SK-N-SH (cell line): Measurements from ENCODE around the gene MTUS2. TPM values are rescaled to one million over a fixed set of nuclear protein-coding genes. Genes with fewer than 3 reads are reported as not detected.

ENCODE experiments used
- CTCF ChIA-PET: fragments of 300-600, 350-600 bp; formaldehyde crosslinking; extraction: SDS; loops from one replicate; lab custom pipeline; 2021; lab: Yijun Ruan, JAX
- POLR2A ChIA-PET: fragments of 350-600 bp; sonication (Branson Sonifier 250); formaldehyde crosslinking; extraction: SDS; loops from one replicate; lab custom pipeline; 2020; ENCODE audit warnings: antibody characterized with exemption, inconsistent platforms; lab: Yijun Ruan, JAX
- DNase-seq: peaks from one replicate; pipeline ENCODE4 v3.0.0; 2012
- H2AFZ ChIP-seq: fragments of 200-600 bp; sonication (generic); 2 replicates; pipeline ENCODE4 v1.8.1; 2016; ENCODE audit warnings: antibody characterized with exemption, mild to moderate bottlenecking, low read depth
- H3F3A ChIP-seq: fragments of 200-600 bp; sonication (generic); replicated peaks from 2 replicates; pipeline ENCODE3; 2016; ENCODE audit warnings: antibody characterized with exemption, mild to moderate bottlenecking; ENCODE audit not compliant: insufficient read depth
- H3K27ac ChIP-seq, 2 experiments: fragments of 200-500 bp in 1 of 2; fragments of 200-600 bp in 1 of 2; sonication (Bioruptor generic) in 1 of 2; sonication (generic), shearing (Covaris generic) in 1 of 2; 2 replicates each; pipeline versions ENCODE4 v1.5.1 to v1.6.1; 2014 to 2016; ENCODE audit warnings: low read depth in 2 of 2, inconsistent platforms in 1 of 2, low read length in 1 of 2, mild to moderate bottlenecking in 1 of 2, mixed read lengths in 1 of 2
- H3K27me3 ChIP-seq: fragments of 200-600 bp; sonication (generic), shearing (Covaris generic); 2 replicates; pipeline ENCODE4 v1.6.1; 2016; ENCODE audit warnings: mixed run types; ENCODE audit not compliant: insufficient read depth
- H3K36me3 ChIP-seq, 2 experiments: fragments of 200-500 bp in 1 of 2; fragments of 200-600 bp in 1 of 2; sonication (Bioruptor generic) in 1 of 2; sonication (generic) in 1 of 2; replicated peaks in 1 of 2; 2 replicates each; pipeline versions ENCODE3 to v1.5.1; 2014 to 2016; ENCODE audit warnings: low read length in 1 of 2, mild to moderate bottlenecking in 1 of 2; ENCODE audit not compliant: insufficient read depth in 2 of 2, control insufficient read depth in 1 of 2
- H3K4me1 ChIP-seq, 2 experiments: fragments of 200-500 bp in 1 of 2; fragments of 200-600 bp in 1 of 2; sonication (Bioruptor generic) in 1 of 2; sonication (generic), shearing (Covaris generic) in 1 of 2; 2 replicates each; pipeline versions ENCODE4 v1.5.1 to v1.6.1; 2014 to 2016; ENCODE audit warnings: low read depth in 1 of 2, low read length in 1 of 2, mixed run types in 1 of 2; ENCODE audit not compliant: insufficient read depth in 2 of 2, control insufficient read depth in 1 of 2
- H3K4me2 ChIP-seq: fragments of 200-600 bp; sonication (generic), shearing (Covaris generic); 2 replicates; pipeline ENCODE4 v1.6.1; 2017; ENCODE audit warnings: mixed run types
- H3K4me3 ChIP-seq, 2 experiments: fragments of 200-500 bp in 1 of 2; fragments of 200-600 bp in 1 of 2; sonication (Bioruptor generic) in 1 of 2; sonication (generic), shearing (Covaris generic) in 1 of 2; 2 replicates each; pipeline versions ENCODE4 v1.5.1 to v1.8.1; 2014 to 2016; ENCODE audit warnings: low read depth in 2 of 2, inconsistent platforms in 1 of 2, low read length in 1 of 2, mild to moderate bottlenecking in 1 of 2, mixed read lengths in 1 of 2, moderate library complexity in 1 of 2
- H3K79me2 ChIP-seq: fragments of 200-600 bp; sonication (generic); 2 replicates; pipeline ENCODE4 v1.8.1; 2017; ENCODE audit warnings: mild to moderate bottlenecking; ENCODE audit not compliant: insufficient read depth
- H3K9ac ChIP-seq: fragments of 200-600 bp; sonication (generic); 2 replicates; pipeline ENCODE4 v1.6.1; 2017; ENCODE audit warnings: mixed run types
- H3K9me2 ChIP-seq: fragments of 200-600 bp; sonication (generic); 2 replicates; pipeline ENCODE4 v1.6.1; 2017; ENCODE audit warnings: mixed run types
- H3K9me3 ChIP-seq: fragments of 200-600 bp; sonication (generic); 2 replicates; pipeline ENCODE4 v1.6.1; 2017; ENCODE audit warnings: mixed run types, mild to moderate bottlenecking, moderate library complexity
- H4K20me1 ChIP-seq: fragments of 200-600 bp; sonication (generic); 2 replicates; pipeline ENCODE4 v1.6.1; 2017; ENCODE audit warnings: mild to moderate bottlenecking, mixed run types; ENCODE audit not compliant: insufficient read depth
- CHD2 ChIP-seq: fragments of 150-350 bp; IDR thresholded peaks from 2 replicates; pipeline ENCODE4 v1.6.1; 2018; ENCODE audit warnings: low read length; ENCODE audit not compliant: partially characterized antibody
- EP300 ChIP-seq, 2 experiments: IDR thresholded peaks; 2 replicates each; pipeline versions ENCODE4 v1.4.0 to v1.6.1; 2012; ENCODE audit warnings: borderline replicate concordance in 1 of 2, low read depth in 1 of 2, low read length in 1 of 2
- EZH2phosphoT487 ChIP-seq: fragments of 200-600 bp; sonication (generic); IDR thresholded peaks from 2 replicates; pipeline ENCODE4 v1.6.1; 2017; ENCODE audit warnings: low read depth, mixed run types, mild to moderate bottlenecking, antibody characterized with exemption, moderate library complexity, borderline replicate concordance
- FOXJ3 ChIP-seq: sonication (generic); formaldehyde crosslinking; IDR thresholded peaks from 2 replicates; pipeline ENCODE4 v1.5.1; 2020; ENCODE audit warnings: mild to moderate bottlenecking, missing genetic modification reagents
- GABPA ChIP-seq: IDR thresholded peaks from 2 replicates; pipeline ENCODE4 v1.4.0; 2012; ENCODE audit warnings: low read depth, mild to moderate bottlenecking
- RFX5 ChIP-seq: IDR thresholded peaks from 2 replicates; pipeline ENCODE4 v1.6.1; 2012; ENCODE audit warnings: mild to moderate bottlenecking, improper control_type of control experiment, low read length
- TAF1 ChIP-seq: IDR thresholded peaks from 2 replicates; pipeline ENCODE4 v1.6.1; 2012; ENCODE audit warnings: low read depth, mild to moderate bottlenecking, low read length, moderate library complexity, borderline replicate concordance
- WGBS: methylation state at CpG from one replicate; pipeline ENCODE4 v1.1.6; 2017; ENCODE audit warnings: low lambda C conversion rate; 5-methylcytosine and 5-hydroxymethylcytosine counted together
- polyA plus RNA-seq, 3 experiments: library from polyadenylated mRNA; depleted of rRNA; stranded (reverse); fragments of >200 nt; gene quantifications; 2 replicates each; pipeline ENCODE4 v1.2.3, GENCODE V29; 2012
- TF ChIP-seq, protein P1 (sequence below): fragments of 150-350 bp; IDR thresholded peaks from 2 replicates; pipeline ENCODE4 v1.6.1; 2017; ENCODE audit warnings: antibody characterized with exemption, low read length, low read depth, borderline replicate concordance
- TF ChIP-seq, protein P2 (sequence below): IDR thresholded peaks from 2 replicates; pipeline ENCODE4 v1.4.0; 2012; ENCODE audit warnings: low read depth, borderline replicate concordance

The MTUS2 gene
- polyA plus RNA-seq, 1 of the 3 experiments (the other 2 are of a cell fraction) = 1.7 TPM

DNA sequence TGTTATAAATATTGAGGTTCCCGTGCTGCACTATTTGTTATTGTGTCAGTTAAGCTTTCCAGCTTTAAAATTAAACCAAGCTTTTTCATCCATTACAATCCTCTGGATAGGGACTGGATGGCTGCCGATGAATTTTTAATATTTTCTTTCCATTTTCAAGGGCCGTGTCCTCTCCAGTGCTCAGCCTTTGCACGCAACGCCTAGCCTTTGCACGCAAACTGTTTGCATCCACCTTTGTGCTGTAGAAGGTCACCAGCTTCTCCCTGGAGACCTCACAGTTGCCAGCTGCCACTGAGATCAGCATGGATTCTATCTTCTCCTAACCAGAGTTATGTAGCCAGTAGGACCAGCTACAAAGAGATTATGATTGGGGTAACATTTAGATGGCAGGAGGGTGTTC is 534.9 kb downstream of the MTUS2 start:
- H3K4me2 ChIP-seq = no peak overlapping the region
- no peak for TF ChIP-seq EZH2phosphoT487
- ChIA-PET POLR2A (no interaction called here), CTCF (interaction anchor here (1.0 to 2.0 kb wide), 2 partner anchors 10 to 11 kb away, joined by 3 to 7 read pairs; no protein-coding TSS in a partner anchor)
- no peaks in the 10 kb centered on the region for H3K9me2 ChIP-seq
- no peak for DNase-seq
- H3K36me3 ChIP-seq = no peaks in the 10 kb centered on the region
- H3F3A ChIP-seq = no peaks in the 10 kb centered on the region
- no peaks in the 10 kb centered on the region for H3K9me3 ChIP-seq
- H3K27ac ChIP-seq = no peak overlapping the region
- no peak overlapping the region for H3K4me3 ChIP-seq
- no peak overlapping the region for H3K9ac ChIP-seq
- WGBS = 33% methylated on average over 6 of the region's 6 CpGs
- H3K27me3 ChIP-seq = peaks cover 50% of the 10 kb centered on the region
- no peaks in the 10 kb centered on the region for H4K20me1 ChIP-seq
- no peak overlapping the region for H2AFZ ChIP-seq
- H3K4me1 ChIP-seq = no peaks in the 10 kb centered on the region; a peak in 1 of 4 replicates
- no peaks in the 10 kb centered on the region for H3K79me2 ChIP-seq

- Histone ChIP-seq H4K20me1 (no peaks in the 10 kb centered on the region), H3K36me3 (no peaks in the 10 kb centered on the region), H3K9me3 (no peaks in the 10 kb centered on the region), H3K9ac (no peak overlapping the region), H3K27ac (no peak overlapping the region), H3K4me2 (no peak overlapping the region), H3K4me1 (peaks cover 0 to 3% of the 10 kb centered on the region in 2 experiments; a peak in 1 of 4 replicates), H3K9me2 (no peaks in the 10 kb centered on the region), H3F3A (no peaks in the 10 kb centered on the region), H3K79me2 (no peaks in the 10 kb centered on the region), H2AFZ (no peak overlapping the region), H3K4me3 (no peak overlapping the region), H3K27me3 (peaks cover 66% of the 10 kb centered on the region)
- 22% methylated on average over 19 of the region's 19 CpGs for WGBS
- DNase-seq = no peak
- ChIA-PET POLR2A (no interaction called here), CTCF (interaction anchor here (0.7 kb wide), 1 partner anchor 12 kb away, joined by 3 read pairs; no protein-coding TSS in a partner anchor)
- TF ChIP-seq CHD2 (no peak), GABPA (no peak), FOXJ3 (no peak), EP300 (IDR thresholded peaks at IDR 0.05; ENCODE audit: borderline replicate concordance in 1 of 2, low read depth in 1 of 2, low read length in 1 of 2) (no peak), RFX5 (no peak), TAF1 (no peak)
- TF ChIP-seq, protein P1, sequence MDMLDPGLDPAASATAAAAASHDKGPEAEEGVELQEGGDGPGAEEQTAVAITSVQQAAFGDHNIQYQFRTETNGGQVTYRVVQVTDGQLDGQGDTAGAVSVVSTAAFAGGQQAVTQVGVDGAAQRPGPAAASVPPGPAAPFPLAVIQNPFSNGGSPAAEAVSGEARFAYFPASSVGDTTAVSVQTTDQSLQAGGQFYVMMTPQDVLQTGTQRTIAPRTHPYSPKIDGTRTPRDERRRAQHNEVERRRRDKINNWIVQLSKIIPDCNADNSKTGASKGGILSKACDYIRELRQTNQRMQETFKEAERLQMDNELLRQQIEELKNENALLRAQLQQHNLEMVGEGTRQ = no peak
- TF ChIP-seq, protein P2, sequence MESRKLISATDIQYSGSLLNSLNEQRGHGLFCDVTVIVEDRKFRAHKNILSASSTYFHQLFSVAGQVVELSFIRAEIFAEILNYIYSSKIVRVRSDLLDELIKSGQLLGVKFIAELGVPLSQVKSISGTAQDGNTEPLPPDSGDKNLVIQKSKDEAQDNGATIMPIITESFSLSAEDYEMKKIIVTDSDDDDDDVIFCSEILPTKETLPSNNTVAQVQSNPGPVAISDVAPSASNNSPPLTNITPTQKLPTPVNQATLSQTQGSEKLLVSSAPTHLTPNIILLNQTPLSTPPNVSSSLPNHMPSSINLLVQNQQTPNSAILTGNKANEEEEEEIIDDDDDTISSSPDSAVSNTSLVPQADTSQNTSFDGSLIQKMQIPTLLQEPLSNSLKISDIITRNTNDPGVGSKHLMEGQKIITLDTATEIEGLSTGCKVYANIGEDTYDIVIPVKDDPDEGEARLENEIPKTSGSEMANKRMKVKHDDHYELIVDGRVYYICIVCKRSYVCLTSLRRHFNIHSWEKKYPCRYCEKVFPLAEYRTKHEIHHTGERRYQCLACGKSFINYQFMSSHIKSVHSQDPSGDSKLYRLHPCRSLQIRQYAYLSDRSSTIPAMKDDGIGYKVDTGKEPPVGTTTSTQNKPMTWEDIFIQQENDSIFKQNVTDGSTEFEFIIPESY = no peak
These were observed 539.0 kb downstream of the MTUS2 start for GRCh38 chr13:29359181-29359580.
